OCI-LY1 (cell line): ENCODE data around the gene GPX3.

Experiments
- H2AFZ ChIP-seq: fragments of 200-600 bp; sonication (generic), shearing (Covaris generic); 2 replicates; pipeline ENCODE4 v1.6.0; 2014; ENCODE audit warnings: antibody characterized with exemption, mild to moderate bottlenecking, low read length
- H3F3A ChIP-seq: fragments of 200-600 bp; sonication (generic), shearing (Covaris generic); 2 replicates; pipeline ENCODE4 v1.6.0; 2014; ENCODE audit warnings: mild to moderate bottlenecking, antibody characterized with exemption, low read length, moderate library complexity; ENCODE audit not compliant: insufficient read depth
- H3K27ac ChIP-seq: fragments of 200-600 bp; sonication (generic); 2 replicates; pipeline ENCODE4 v1.5.1; 2014; ENCODE audit warnings: low read length, mixed run types, mild to moderate bottlenecking, low read depth; ENCODE audit not compliant: poor library complexity, severe bottlenecking
- H3K27me3 ChIP-seq: fragments of 200-600 bp; sonication (generic); 2 replicates; pipeline ENCODE4 v1.6.0; 2014; ENCODE audit warnings: antibody characterized with exemption, mild to moderate bottlenecking, low read length, moderate library complexity; ENCODE audit not compliant: insufficient read depth
- H3K36me3 ChIP-seq: fragments of 200-600 bp; sonication (generic); 2 replicates; pipeline ENCODE4 v1.6.1; 2014; ENCODE audit warnings: mild to moderate bottlenecking, antibody characterized with exemption, low read length, moderate library complexity, mixed read lengths; ENCODE audit not compliant: insufficient read depth
- H3K4me1 ChIP-seq: fragments of 200-600 bp; sonication (generic); 2 replicates; pipeline ENCODE4 v1.5.1; 2014; ENCODE audit warnings: mild to moderate bottlenecking, low read length, moderate library complexity; ENCODE audit not compliant: insufficient read depth, severe bottlenecking
- H3K4me2 ChIP-seq: fragments of 200-600 bp; sonication (generic), shearing (Covaris generic); 2 replicates; pipeline ENCODE4 v1.6.1; 2014; ENCODE audit warnings: low read length
- H3K4me3 ChIP-seq: fragments of 200-600 bp; sonication (generic); 2 replicates; pipeline ENCODE4 v1.5.1; 2014; ENCODE audit warnings: low read length, low read depth, mild to moderate bottlenecking, mixed read lengths; ENCODE audit not compliant: poor library complexity, severe bottlenecking
- H3K79me2 ChIP-seq: fragments of 200-600 bp; shearing (Covaris generic); 2 replicates; pipeline ENCODE4 v1.6.1; 2016; ENCODE audit warnings: mixed run types, low read length, mixed read lengths; ENCODE audit not compliant: insufficient read depth
- H3K9ac ChIP-seq: fragments of 200-600 bp; sonication (generic), shearing (Covaris generic); 2 replicates; pipeline ENCODE4 v1.6.1; 2014; ENCODE audit warnings: mild to moderate bottlenecking, low read length, mixed read lengths
- H3K9me2 ChIP-seq: fragments of 200-600 bp; sonication (generic), shearing (Covaris generic); 2 replicates; pipeline ENCODE4 v1.6.1; 2014; ENCODE audit warnings: low read depth, mild to moderate bottlenecking, low read length, mixed read lengths
- H3K9me3 ChIP-seq: fragments of 200-600 bp; shearing (Covaris generic); 2 replicates; pipeline ENCODE4 v1.6.1; 2014; ENCODE audit warnings: low read length, mixed read lengths
- H4K20me1 ChIP-seq: fragments of 200-600 bp; sonication (generic), shearing (Covaris generic); 2 replicates; pipeline ENCODE4 v1.6.0; 2016; ENCODE audit warnings: mild to moderate bottlenecking, low read length; ENCODE audit not compliant: insufficient read depth
- CTCF ChIP-seq: fragments of 200-600 bp; sonication (generic), shearing (Covaris generic); IDR thresholded peaks from 2 replicates; pipeline ENCODE4 v1.5.1; 2017; ENCODE audit warnings: mild to moderate bottlenecking, antibody characterized with exemption, low read length, moderate library complexity, mixed read lengths
- EZH2 ChIP-seq: fragments of 200-600 bp; sonication (generic), shearing (Covaris generic); IDR thresholded peaks from 2 replicates; pipeline ENCODE4 v1.8.0; 2017; ENCODE audit warnings: borderline replicate concordance, mixed run types, mild to moderate bottlenecking, antibody characterized with exemption, low read length, moderate library complexity, mixed read lengths

The GPX3 gene

GRCh38 chr5:151053796-151054462 is 33.5 kb downstream of the GPX3 start:
- no peak overlapping the region for H3K4me3 ChIP-seq
- H3K27ac ChIP-seq: peak overlapping the region; percentile 7
- H4K20me1 ChIP-seq: no peaks in the 10 kb centered on the region
- no peaks in the 10 kb centered on the region for H3K79me2 ChIP-seq
- TF ChIP-seq CTCF (no peak), EZH2 (no peak)
- H3K9me2 ChIP-seq: no peaks in the 10 kb centered on the region
- peaks cover 93% of the 10 kb centered on the region for H3K36me3 ChIP-seq
- no peak overlapping the region for H2AFZ ChIP-seq
- H3K27me3 ChIP-seq: no peaks in the 10 kb centered on the region
- peaks cover 17% of the 10 kb centered on the region for H3K4me1 ChIP-seq
- H3F3A ChIP-seq: no peaks in the 10 kb centered on the region
- no peak overlapping the region for H3K4me2 ChIP-seq
- H3K9ac ChIP-seq: no peak overlapping the region
- no peaks in the 10 kb centered on the region for H3K9me3 ChIP-seq

- Histone ChIP-seq H2AFZ (no peak overlapping the region), H3K27me3 (no peaks in the 10 kb centered on the region), H3K4me3 (no peak overlapping the region), H3K4me2 (no peak overlapping the region), H3K79me2 (no peaks in the 10 kb centered on the region), H3F3A (no peaks in the 10 kb centered on the region), H3K36me3 (peaks cover 91% of the 10 kb centered on the region), H4K20me1 (no peaks in the 10 kb centered on the region), H3K9me2 (no peaks in the 10 kb centered on the region), H3K4me1 (peaks cover 25% of the 10 kb centered on the region), H3K9me3 (no peaks in the 10 kb centered on the region), H3K27ac (no peak overlapping the region), H3K9ac (no peak overlapping the region)
- TF ChIP-seq CTCF: no peak
- no peak for TF ChIP-seq EZH2
Measured at GRCh38 chr5:151054709-151055108, 34.3 kb downstream of the GPX3 start.

GRCh38 chr5:151055336-151055735 is 34.9 kb downstream of the GPX3 start:
- no peaks in the 10 kb centered on the region for H3F3A ChIP-seq
- H3K9me2 ChIP-seq: no peaks in the 10 kb centered on the region
- H3K9me3 ChIP-seq: no peaks in the 10 kb centered on the region
- H2AFZ ChIP-seq: no peak overlapping the region
- H3K4me2 ChIP-seq: no peak overlapping the region
- peaks cover 31% of the 10 kb centered on the region for H3K4me1 ChIP-seq
- H3K27me3 ChIP-seq: no peaks in the 10 kb centered on the region
- H3K9ac ChIP-seq: no peak overlapping the region
- no peak overlapping the region for H3K4me3 ChIP-seq
- H4K20me1 ChIP-seq: no peaks in the 10 kb centered on the region
- peaks cover 88% of the 10 kb centered on the region for H3K36me3 ChIP-seq
- no peaks in the 10 kb centered on the region for H3K79me2 ChIP-seq
- no peak overlapping the region for H3K27ac ChIP-seq
- TF ChIP-seq CTCF: no peak
